ENCODE results near the gene PRPF8.
A peak's percentile ranks its signal among the peaks of the same experiment; 100 is the strongest.

GRCh38 chr17:1648963-1649843, 35.5 kb downstream of the PRPF8 start:
- TF ChIP-seq POLR2A (IDR thresholded peaks at IDR 0.05), result peak in 1 of 2 donors; percentile 64
- TF ChIP-seq CTCF (IDR thresholded peaks at IDR 0.05), result peak in 2 of 3 experiments; percentile 6 to 79
- peak in 1 of 2 donors; percentile 78 for TF ChIP-seq POLR2AphosphoS5 (IDR thresholded peaks at IDR 0.05; ENCODE audit: insufficient read depth in 1 of 2, low read depth in 1 of 2)
